Endothelial cell of umbilical vein (primary cell): Measurements from ENCODE around the gene KPNA2.
"Not testable (repeated sequence)": the region's sequence is repeated elsewhere in the genome, so short reads cannot be mapped to it uniquely, and the experiment has no call there.

ENCODE experiments used
- CTCF ChIP-seq, 2 donors: IDR thresholded peaks; 1 replicate in 1 of 2; 2 replicates in 1 of 2; pipeline ENCODE4 v1.5.1; 2011; ENCODE audit warnings: low read length in 2 of 2, mild to moderate bottlenecking in 2 of 2, moderate library complexity in 2 of 2, control low read depth in 1 of 2, inconsistent platforms in 1 of 2, low read depth in 1 of 2; ENCODE audit not compliant: insufficient read depth in 1 of 2; ENCODE audit errors: extremely low read depth in 1 of 2
- MAX ChIP-seq: IDR thresholded peaks from 2 replicates; pipeline ENCODE4 v1.6.1; 2011; ENCODE audit not compliant: insufficient read depth, insufficient read length
- MYC ChIP-seq: IDR thresholded peaks from one replicate; pipeline ENCODE4 v1.6.1; 2011; ENCODE audit warnings: mild to moderate bottlenecking, low read depth, low read length
- POLR2A ChIP-seq: IDR thresholded peaks from 2 replicates; pipeline ENCODE4 v1.6.1; 2012; ENCODE audit warnings: low read depth, mild to moderate bottlenecking, control low read depth, low read length
- POLR2AphosphoS5 ChIP-seq: IDR thresholded peaks from 2 replicates; pipeline ENCODE4 v1.6.1; 2012; ENCODE audit warnings: low read depth, mild to moderate bottlenecking, control low read depth, low read length, moderate library complexity; ENCODE audit not compliant: insufficient read depth

GRCh38 chr17:68022547-68022946, 13.0 kb upstream of the KPNA2 start:
- TF ChIP-seq POLR2A; MYC; POLR2AphosphoS5; MAX; CTCF (IDR thresholded peaks at IDR 0.05; ENCODE audit: extremely low read depth in 1 of 2, insufficient read depth in 1 of 2, low read depth in 1 of 2, low read length in 2 of 2): not testable (repeated sequence)
